GM12865 (cell line): ENCODE measurements around the gene BHLHA9.
A peak's percentile ranks its signal among the peaks of the same experiment; 100 is the strongest.

ENCODE experiments used
- DNase-seq: peaks from one replicate; pipeline ENCODE4 v3.0.0; 2010; ENCODE audit warnings: low read depth
- H3K4me3 ChIP-seq: 2 replicates; pipeline ENCODE4 v1.5.1; 2011; ENCODE audit warnings: mild to moderate bottlenecking, low read depth, low read length, control low read depth
- TF ChIP-seq, protein P1 (sequence below): IDR thresholded peaks from 2 replicates; pipeline ENCODE4 v1.5.1; 2011; ENCODE audit warnings: low read length, control low read depth, low read depth, inconsistent platforms; ENCODE audit not compliant: insufficient read depth; ENCODE audit errors: missing control alignments

The BHLHA9 gene

DNA sequence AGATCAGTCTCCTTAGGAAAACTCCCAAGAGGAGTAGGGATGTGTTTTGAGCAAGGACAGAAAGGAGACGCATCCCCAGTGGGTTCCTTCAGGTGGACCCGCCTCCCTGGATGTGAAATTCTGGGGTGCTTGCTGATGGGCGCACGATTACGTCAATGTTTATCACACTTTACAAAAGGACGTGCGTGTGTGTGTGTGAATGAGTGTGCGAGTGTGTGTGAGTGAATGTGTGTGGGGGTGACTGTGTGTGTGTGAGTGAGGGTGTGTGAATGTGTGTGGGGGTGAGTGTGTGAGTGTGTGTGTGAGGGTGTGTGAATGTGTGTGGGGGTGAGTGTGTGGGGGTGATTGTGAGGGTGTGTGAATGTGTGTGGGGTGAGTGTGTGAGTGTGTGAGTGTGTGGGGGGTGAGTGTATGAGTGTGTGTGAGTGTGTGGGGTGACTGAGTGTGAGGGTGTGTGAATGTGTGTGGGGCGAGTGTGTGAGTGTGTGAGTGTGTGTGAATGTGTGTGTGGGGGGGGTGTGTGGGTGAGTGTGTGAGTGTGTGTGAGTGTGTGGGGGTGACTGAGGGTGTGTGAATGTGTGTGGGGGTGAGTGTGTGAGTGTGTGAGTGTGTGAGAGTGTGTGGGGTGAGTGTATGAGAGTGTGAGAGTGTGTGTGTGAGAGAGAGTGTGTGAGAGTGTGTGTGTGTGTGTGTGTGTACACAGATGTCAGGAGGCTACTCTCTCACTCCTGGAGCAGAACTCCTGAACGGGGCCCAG lies 5.1 kb downstream of the BHLHA9 start:
- TF ChIP-seq, protein P1, sequence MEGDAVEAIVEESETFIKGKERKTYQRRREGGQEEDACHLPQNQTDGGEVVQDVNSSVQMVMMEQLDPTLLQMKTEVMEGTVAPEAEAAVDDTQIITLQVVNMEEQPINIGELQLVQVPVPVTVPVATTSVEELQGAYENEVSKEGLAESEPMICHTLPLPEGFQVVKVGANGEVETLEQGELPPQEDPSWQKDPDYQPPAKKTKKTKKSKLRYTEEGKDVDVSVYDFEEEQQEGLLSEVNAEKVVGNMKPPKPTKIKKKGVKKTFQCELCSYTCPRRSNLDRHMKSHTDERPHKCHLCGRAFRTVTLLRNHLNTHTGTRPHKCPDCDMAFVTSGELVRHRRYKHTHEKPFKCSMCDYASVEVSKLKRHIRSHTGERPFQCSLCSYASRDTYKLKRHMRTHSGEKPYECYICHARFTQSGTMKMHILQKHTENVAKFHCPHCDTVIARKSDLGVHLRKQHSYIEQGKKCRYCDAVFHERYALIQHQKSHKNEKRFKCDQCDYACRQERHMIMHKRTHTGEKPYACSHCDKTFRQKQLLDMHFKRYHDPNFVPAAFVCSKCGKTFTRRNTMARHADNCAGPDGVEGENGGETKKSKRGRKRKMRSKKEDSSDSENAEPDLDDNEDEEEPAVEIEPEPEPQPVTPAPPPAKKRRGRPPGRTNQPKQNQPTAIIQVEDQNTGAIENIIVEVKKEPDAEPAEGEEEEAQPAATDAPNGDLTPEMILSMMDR, result no peak
- no peak for DNase-seq
- H3K4me3 ChIP-seq, result no peak overlapping the region

GRCh38 chr17:1275962-1276736 lies 5.9 kb downstream of the BHLHA9 start:
- H3K4me3 ChIP-seq, result no peak overlapping the region
- DNase-seq, result peak; percentile 64

GRCh38 chr17:1280652-1281051 lies 10.4 kb downstream of the BHLHA9 start:
- H3K4me3 ChIP-seq, result no peak overlapping the region
- TF ChIP-seq, protein P1, result no peak
- DNase-seq, result no peak

More at GRCh38 chr17:1275962-1276736, 5.9 kb downstream of the BHLHA9 start:
- TF ChIP-seq, protein P1, result peak; percentile 89

DNA sequence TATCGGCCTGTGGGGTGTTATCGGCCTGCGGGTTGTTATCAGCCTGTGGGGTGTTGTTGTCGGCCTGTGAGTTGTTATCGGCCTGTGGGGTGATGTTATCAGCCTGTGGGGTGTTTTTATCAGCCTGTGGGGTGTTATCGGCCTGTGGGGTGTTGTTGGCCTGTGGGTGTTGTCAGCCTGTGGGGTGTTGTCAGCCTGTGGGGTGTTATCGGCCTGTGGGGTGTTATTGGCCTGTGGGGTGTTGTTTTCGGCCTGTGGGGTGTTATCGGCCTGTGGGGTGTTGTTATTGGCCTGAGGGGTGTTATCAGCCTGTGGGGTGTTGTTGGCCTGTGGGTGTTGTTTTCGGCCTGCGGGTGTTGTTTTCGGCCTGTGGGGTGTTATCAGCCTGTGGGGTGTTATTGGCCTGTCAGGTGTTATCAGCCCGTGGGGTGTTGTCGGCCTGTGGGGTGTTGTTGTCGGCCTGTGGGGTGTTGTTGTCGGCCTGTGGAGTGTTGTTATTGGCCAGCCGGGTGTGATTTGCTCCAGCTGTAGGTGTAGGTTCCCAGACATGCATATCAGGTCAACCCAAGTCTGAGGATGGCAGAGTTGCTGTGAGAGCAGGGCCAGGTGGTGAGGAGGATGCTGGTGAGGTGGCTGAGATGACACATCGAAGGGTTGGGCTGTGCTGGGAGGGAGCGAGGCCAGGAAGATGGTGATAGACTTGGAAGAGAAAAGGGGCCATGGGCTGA lies 16.3 kb downstream of the BHLHA9 start:
- DNase-seq, result no peak
- H3K4me3 ChIP-seq, result no peak overlapping the region
- TF ChIP-seq, protein P1, result no peak

- DNase-seq, result no peak
- H3K4me3 ChIP-seq, result no peak overlapping the region
- TF ChIP-seq, protein P1, result no peak
Measured at GRCh38 chr17:1289695-1290094, 19.5 kb downstream of the BHLHA9 start.

GRCh38 chr17:1290676-1291075 lies 20.4 kb downstream of the BHLHA9 start:
- DNase-seq, result no peak
- TF ChIP-seq, protein P1, result no peak
- H3K4me3 ChIP-seq, result no peak overlapping the region
